Breast epithelium (tissue), 4 donors: ENCODE data around the gene KRT7. TPM values are rescaled to one million over a fixed set of nuclear protein-coding genes. Genes with fewer than 3 reads are reported as not detected.
A peak's percentile ranks its signal among the peaks of the same experiment; 100 is the strongest.

ENCODE experiments used
- DNase-seq, 2 donors: peaks; one replicate each; pipeline ENCODE4 v3.0.0-alpha.2; 2019; ENCODE audit warnings: low spot score in 2 of 2
- H3K27ac ChIP-seq, 2 donors: fragments of 200-600 bp; sonication (generic) in 1 of 2; one replicate each; pipeline ENCODE4 v1.5.1; 2016 to 2019; ENCODE audit warnings: mild to moderate bottlenecking in 1 of 2
- H3K27me3 ChIP-seq, 2 donors: fragments of 200-600 bp; sonication (generic) in 1 of 2; one replicate each; pipeline versions ENCODE4 v1.5.1 to v1.6.0; 2017 to 2019; ENCODE audit warnings: control low read depth in 1 of 2, mild to moderate bottlenecking in 1 of 2
- H3K36me3 ChIP-seq: fragments of 200-600 bp; one replicate; pipeline ENCODE4 v1.5.1; 2019
- H3K4me1 ChIP-seq, 2 donors: fragments of 200-600 bp; sonication (generic); one replicate each; pipeline ENCODE4 v1.5.1; 2016 to 2019; ENCODE audit warnings: control low read depth in 1 of 2
- H3K4me3 ChIP-seq, 3 donors: fragments of 200-600 bp; sonication (generic); 1 replicate in 2 of 3; 2 replicates in 1 of 3; pipeline ENCODE4 v1.5.1; 2016 to 2019; ENCODE audit warnings: mild to moderate bottlenecking in 3 of 3, moderate library complexity in 2 of 3
- H3K9me3 ChIP-seq, 2 donors: fragments of 200-600 bp; sonication (generic) in 1 of 2; one replicate each; pipeline ENCODE4 v1.5.1; 2016 to 2019; ENCODE audit warnings: control low read depth in 1 of 2
- POLR2A ChIP-seq: fragments of 450-650 bp; IDR thresholded peaks from one replicate; pipeline ENCODE4 v1.6.1; 2016; ENCODE audit warnings: antibody characterized with exemption, mild to moderate bottlenecking, moderate library complexity
- POLR2AphosphoS5 ChIP-seq, 3 donors: sonication (generic); formaldehyde crosslinking; IDR thresholded peaks; one replicate each; pipeline ENCODE4 v1.6.1; 2017; ENCODE audit warnings: antibody characterized with exemption in 3 of 3
- intact Hi-C: fragments of 100-400 bp; cut with DNase I; formaldehyde crosslinking; loops from one replicate; pipeline ENCODE4 v1.15.1; 2023; ENCODE audit warnings: low total_unique reads
- total RNA-seq, 3 donors: library from RNA; depleted of rRNA; stranded (reverse); fragments of >200 nt; gene quantifications; one replicate each; pipeline ENCODE4 v1.1.0, GENCODE V29; 2016
- TF ChIP-seq, protein P1 (sequence below), 3 donors: fragments of 450-650 bp; IDR thresholded peaks; one replicate each; pipeline ENCODE4 v1.5.1; 2016 to 2017; ENCODE audit warnings: antibody characterized with exemption in 3 of 3, mild to moderate bottlenecking in 3 of 3, moderate library complexity in 3 of 3

The KRT7 gene
- total RNA-seq, 3 donors from 2014 or later = 4.2 to 1,051 (median 358) TPM

DNA sequence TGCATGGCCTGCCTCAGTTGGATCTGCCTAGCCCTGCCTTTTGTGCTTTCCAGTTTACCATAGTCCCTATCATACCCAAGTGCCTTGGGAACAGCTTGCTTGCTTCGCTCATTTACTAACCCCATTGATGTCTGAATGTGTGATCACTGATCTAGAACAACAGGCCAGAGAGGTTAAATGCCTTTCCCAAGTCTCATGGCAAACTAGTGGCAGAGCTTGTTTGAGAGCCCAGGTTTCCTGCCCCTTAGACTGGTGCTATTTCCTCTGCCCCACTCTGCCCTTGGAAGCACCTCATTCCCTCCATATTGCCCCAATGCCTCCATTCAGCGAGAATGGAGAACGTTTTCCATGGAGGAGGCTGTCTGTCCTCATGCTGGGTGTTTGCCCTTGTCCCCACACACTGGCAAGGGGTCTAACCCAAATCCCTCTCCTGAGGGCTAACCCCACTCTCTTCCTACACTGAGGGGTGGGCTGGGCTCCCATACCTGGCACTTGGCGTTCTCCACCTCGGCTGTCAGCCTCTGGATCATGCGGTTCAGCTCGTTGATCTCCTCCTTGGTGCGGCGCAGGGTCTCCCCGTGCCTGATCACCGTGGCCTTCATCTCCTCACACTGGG, 19.8 kb downstream of the KRT7 start:
- Histone ChIP-seq H3K27ac (peak overlapping the region in 1 of 2 donors; percentile 98), H3K27me3 (peaks cover 0 to 6% of the 10 kb centered on the region in 2 donors), H3K4me3 (no peak overlapping the region), H3K9me3 (no peaks in the 10 kb centered on the region), H3K36me3 (no peaks in the 10 kb centered on the region), H3K4me1 (peaks cover 0 to 11% of the 10 kb centered on the region in 2 donors)
- DNase-seq = no peak
- TF ChIP-seq POLR2A (no peak), POLR2AphosphoS5 (IDR thresholded peaks at IDR 0.05) (no peak)
- TF ChIP-seq, protein P1, sequence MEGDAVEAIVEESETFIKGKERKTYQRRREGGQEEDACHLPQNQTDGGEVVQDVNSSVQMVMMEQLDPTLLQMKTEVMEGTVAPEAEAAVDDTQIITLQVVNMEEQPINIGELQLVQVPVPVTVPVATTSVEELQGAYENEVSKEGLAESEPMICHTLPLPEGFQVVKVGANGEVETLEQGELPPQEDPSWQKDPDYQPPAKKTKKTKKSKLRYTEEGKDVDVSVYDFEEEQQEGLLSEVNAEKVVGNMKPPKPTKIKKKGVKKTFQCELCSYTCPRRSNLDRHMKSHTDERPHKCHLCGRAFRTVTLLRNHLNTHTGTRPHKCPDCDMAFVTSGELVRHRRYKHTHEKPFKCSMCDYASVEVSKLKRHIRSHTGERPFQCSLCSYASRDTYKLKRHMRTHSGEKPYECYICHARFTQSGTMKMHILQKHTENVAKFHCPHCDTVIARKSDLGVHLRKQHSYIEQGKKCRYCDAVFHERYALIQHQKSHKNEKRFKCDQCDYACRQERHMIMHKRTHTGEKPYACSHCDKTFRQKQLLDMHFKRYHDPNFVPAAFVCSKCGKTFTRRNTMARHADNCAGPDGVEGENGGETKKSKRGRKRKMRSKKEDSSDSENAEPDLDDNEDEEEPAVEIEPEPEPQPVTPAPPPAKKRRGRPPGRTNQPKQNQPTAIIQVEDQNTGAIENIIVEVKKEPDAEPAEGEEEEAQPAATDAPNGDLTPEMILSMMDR (IDR thresholded peaks at IDR 0.05) = no peak
- intact Hi-C loops = no loop called here

DNA sequence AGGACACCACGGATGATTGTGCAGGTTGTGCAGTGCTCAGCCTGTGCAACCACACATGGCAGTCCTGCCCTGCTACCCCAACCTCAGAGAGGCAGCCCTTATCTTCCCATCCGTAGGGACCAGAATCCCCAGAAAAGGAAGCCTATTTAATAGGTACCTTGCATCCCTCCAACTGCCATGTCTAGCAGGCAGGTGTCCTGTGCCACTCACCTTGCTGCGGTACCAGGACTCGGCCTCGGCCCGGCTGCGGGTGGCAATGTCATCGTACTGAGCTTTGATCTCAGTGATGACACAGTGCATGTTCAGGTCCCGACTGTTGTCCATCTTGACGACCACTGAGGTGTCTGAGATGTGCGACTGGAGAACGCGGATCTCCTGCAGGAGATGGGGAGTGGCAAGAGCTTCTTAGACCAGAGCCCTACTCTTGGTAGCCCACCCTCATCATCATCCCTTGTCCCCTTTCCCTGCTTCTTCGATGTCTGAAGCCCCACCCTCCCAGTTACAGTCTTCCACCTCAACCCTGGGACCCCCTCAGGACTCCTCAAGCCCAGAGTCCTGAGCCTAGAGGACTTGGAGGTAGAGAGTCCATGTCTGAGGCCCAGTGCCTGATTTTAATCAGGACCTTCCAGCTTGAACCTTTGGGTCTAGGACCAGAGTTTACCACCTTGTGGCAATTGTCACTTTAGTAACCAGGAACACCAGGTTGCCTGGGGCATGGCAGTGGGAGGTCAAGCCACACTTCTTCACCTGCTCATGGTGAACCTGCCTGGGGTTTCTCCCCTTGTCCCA, 20.5 kb downstream of the KRT7 start:
- intact Hi-C loops = no loop called here
- no peaks in the 10 kb centered on the region for H3K9me3 ChIP-seq
- H3K4me3 ChIP-seq = no peak overlapping the region
- no peaks in the 10 kb centered on the region for H3K36me3 ChIP-seq
- peak overlapping the region in 1 of 2 donors; percentile 98 for H3K27ac ChIP-seq
- peaks cover 0 to 10% of the 10 kb centered on the region in 2 donors for H3K27me3 ChIP-seq
- DNase-seq = no peak
- TF ChIP-seq POLR2A = no peak
- no peak for TF ChIP-seq POLR2AphosphoS5 (IDR thresholded peaks at IDR 0.05)
- TF ChIP-seq, protein P1 (IDR thresholded peaks at IDR 0.05) = no peak
- H3K4me1 ChIP-seq = peaks cover 0 to 3% of the 10 kb centered on the region in 2 donors

DNA sequence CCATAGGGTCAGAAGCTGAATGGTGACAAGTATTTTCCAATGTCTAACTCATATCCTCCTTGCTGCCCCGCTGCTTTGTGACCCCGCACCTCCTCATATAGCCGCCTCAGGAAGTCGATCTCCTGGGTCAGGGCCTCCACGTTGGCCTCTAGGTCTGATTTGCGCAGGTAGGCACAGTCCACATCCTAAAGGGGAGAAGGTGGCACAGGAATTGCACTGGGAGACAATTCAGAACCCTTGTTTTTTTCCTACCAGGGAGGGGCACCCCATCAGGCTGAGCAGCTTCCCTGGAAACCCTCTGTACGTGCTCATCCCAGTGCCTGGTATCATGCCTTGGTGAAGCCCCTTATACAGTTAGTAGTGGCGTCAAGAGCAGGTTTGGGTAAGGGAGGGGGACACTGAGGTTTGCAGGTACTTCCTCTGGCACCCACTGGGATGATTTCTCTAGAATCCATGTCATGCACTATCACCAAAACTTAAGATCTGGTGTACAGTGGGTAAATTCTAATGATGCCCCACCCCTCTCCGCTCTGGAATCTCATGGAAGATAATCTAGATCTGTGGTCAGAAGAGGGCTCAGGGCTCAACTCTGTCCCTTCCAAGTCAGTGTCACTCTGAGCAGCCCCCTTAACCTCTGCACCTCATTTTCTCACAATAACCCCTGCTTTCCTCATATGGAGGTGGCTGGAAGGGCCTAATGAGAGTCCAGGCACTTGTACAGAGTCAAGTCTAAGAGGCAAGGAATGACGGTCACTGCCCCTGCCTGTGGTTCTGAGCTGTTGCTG, 21.3 kb downstream of the KRT7 start:
- TF ChIP-seq, protein P1 (IDR thresholded peaks at IDR 0.05) = no peak
- TF ChIP-seq POLR2A (no peak), POLR2AphosphoS5 (IDR thresholded peaks at IDR 0.05) (no peak)
- no peak for DNase-seq
- H3K27me3 ChIP-seq = peaks cover 0 to 11% of the 10 kb centered on the region in 2 donors
- H3K27ac ChIP-seq = peak overlapping the region in 1 of 2 donors; percentile 98
- no peaks in the 10 kb centered on the region for H3K9me3 ChIP-seq
- H3K36me3 ChIP-seq = no peaks in the 10 kb centered on the region
- no peaks in the 10 kb centered on the region for H3K4me1 ChIP-seq
- no peak overlapping the region for H3K4me3 ChIP-seq
- intact Hi-C loops = no loop called here

DNA sequence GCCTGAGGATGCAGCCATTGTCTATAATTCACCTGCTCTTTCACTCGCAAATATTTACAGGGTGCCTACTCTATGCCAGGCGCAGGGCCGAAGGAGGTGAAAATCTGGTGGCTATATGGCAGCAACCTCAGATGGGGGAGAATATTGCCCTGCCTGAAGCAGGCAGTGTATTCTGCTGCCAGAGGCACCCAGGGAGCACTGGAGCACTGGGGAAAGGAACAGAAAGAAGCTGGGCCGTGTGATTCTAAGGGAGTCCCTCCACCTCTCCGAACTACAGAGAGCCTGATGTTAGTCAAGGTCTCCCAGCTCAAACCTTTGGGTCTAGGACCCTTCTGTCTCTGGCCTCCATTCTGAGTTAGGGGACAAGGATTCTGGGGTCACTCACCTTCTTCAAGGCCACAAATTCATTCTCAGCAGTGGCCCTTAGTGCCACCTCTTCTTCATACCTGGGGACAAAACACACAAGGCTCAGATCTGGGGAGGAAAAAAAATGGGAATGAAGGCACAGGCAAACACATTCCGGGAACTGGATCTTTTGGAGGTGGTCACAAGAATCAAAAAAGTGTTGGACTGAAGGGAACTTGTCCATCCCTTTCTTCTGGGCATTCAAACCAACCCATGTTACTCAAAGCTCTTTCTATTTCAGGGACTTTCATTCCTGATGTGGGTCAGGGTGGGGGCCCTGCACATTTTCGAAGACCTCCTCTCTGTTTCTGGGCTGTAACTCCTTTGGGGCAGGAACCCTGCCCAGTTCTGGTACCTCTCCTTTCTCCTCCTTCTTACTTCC, 22.1 kb downstream of the KRT7 start:
- Histone ChIP-seq H3K4me3 (no peak overlapping the region), H3K9me3 (no peaks in the 10 kb centered on the region), H3K27me3 (peaks cover 0 to 11% of the 10 kb centered on the region in 2 donors), H3K36me3 (no peaks in the 10 kb centered on the region), H3K27ac (peak overlapping the region in 1 of 2 donors; percentile 98), H3K4me1 (no peaks in the 10 kb centered on the region)
- intact Hi-C loops = no loop called here
- peak in 1 of 2 donors; percentile 38 for DNase-seq
- TF ChIP-seq, protein P1 (IDR thresholded peaks at IDR 0.05) = no peak
- TF ChIP-seq POLR2A (no peak), POLR2AphosphoS5 (IDR thresholded peaks at IDR 0.05) (no peak)
